Fibroblast of lung (primary cell): ENCODE measurements around the gene PCDHGC4.

Experiments used
- EZH2 ChIP-seq: IDR thresholded peaks from 2 replicates; pipeline ENCODE4 v1.5.1; 2012; ENCODE audit warnings: low read length, control low read depth, mild to moderate bottlenecking; ENCODE audit errors: missing control alignments
- TF ChIP-seq, protein P1 (sequence below), 2 donors: IDR thresholded peaks in 1 of 2; conservative IDR thresholded peaks in 1 of 2; 1 replicate in 1 of 2; 2 replicates in 1 of 2; pipeline ENCODE4 v1.5.1; 2011 to 2012; ENCODE audit warnings: low read length in 2 of 2, control low read depth in 1 of 2, inconsistent platforms in 1 of 2, low read depth in 1 of 2, mild to moderate bottlenecking in 1 of 2

- TF ChIP-seq EZH2: no peak
- TF ChIP-seq, protein P1, sequence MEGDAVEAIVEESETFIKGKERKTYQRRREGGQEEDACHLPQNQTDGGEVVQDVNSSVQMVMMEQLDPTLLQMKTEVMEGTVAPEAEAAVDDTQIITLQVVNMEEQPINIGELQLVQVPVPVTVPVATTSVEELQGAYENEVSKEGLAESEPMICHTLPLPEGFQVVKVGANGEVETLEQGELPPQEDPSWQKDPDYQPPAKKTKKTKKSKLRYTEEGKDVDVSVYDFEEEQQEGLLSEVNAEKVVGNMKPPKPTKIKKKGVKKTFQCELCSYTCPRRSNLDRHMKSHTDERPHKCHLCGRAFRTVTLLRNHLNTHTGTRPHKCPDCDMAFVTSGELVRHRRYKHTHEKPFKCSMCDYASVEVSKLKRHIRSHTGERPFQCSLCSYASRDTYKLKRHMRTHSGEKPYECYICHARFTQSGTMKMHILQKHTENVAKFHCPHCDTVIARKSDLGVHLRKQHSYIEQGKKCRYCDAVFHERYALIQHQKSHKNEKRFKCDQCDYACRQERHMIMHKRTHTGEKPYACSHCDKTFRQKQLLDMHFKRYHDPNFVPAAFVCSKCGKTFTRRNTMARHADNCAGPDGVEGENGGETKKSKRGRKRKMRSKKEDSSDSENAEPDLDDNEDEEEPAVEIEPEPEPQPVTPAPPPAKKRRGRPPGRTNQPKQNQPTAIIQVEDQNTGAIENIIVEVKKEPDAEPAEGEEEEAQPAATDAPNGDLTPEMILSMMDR (conservative IDR thresholded peaks at IDR 0.05 in 1 of 2, IDR thresholded peaks at IDR 0.05 in 1 of 2; ENCODE audit: low read depth in 1 of 2, low read length in 2 of 2): no peak
These were observed 43.6 kb downstream of the PCDHGC4 start for GRCh38 chr5:141528291-141528984.
